ENCODE results near the gene GABPB1. TPM values are rescaled to one million over a fixed set of nuclear protein-coding genes. Genes with fewer than 3 reads are reported as not detected.

Gene GABPB1
- total and polyA plus RNA-seq, 2 of the 13 experiments (the other 11 are each of a cell fraction or from before 2014, with no cell fraction given) = 17.5 to 39.5 TPM

GRCh38 chr15:50353975-50354837 is 792 bp downstream of the GABPB1 start (continued):
- no peak for TF ChIP-seq ZBTB46 (CRISPR knock-in tag; IDR thresholded peaks at IDR 0.05; ENCODE audit: borderline replicate concordance)
- TF ChIP-seq ZNF878 (CRISPR knock-in tag; IDR thresholded peaks at IDR 0.05) = 0 out of 2 replicates have a peak, but pooled peaks have one; percentile 54
- no peak for TF ChIP-seq ZNF570 (CRISPR knock-in tag; IDR thresholded peaks at IDR 0.05; ENCODE audit: borderline replicate concordance)
- no peak for TF ChIP-seq CC2D1A (CRISPR knock-in tag; IDR thresholded peaks at IDR 0.05)
- TF ChIP-seq HMG20B (CRISPR knock-in tag; conservative IDR thresholded peaks at IDR 0.05) = peak; percentile 33; the same call in 1 of the 2 replicates
- no peak for TF ChIP-seq ZFP41 (CRISPR knock-in tag; IDR thresholded peaks at IDR 0.05; ENCODE audit: borderline replicate concordance)
- no peak; the same call in 1 of the 2 replicates for TF ChIP-seq ZNF556 (CRISPR knock-in tag; IDR thresholded peaks at IDR 0.05; ENCODE audit: borderline replicate concordance)
- no peak; the same call in 1 of the 2 replicates for TF ChIP-seq XBP1 (CRISPR knock-in tag; IDR thresholded peaks at IDR 0.05)
- no peak for TF ChIP-seq TBX2 (CRISPR knock-in tag; IDR thresholded peaks at IDR 0.05; ENCODE audit: borderline replicate concordance)
- no peak; the same call in 1 of the 2 replicates for TF ChIP-seq ZSCAN29 (CRISPR knock-in tag; conservative IDR thresholded peaks at IDR 0.05)
- TF ChIP-seq ZSCAN22 (CRISPR knock-in tag; IDR thresholded peaks at IDR 0.05) = no peak
- no peak for TF ChIP-seq HINFP (CRISPR knock-in tag; IDR thresholded peaks at IDR 0.05; ENCODE audit: low read depth)
- TF ChIP-seq HNRNPLL (IDR thresholded peaks at IDR 0.05; ENCODE audit: low read depth, low read length, poor library complexity, severe bottlenecking) = peak; percentile 78
- TF ChIP-seq ZNF678 (CRISPR knock-in tag; IDR thresholded peaks at IDR 0.05) = no peak
- 0 out of 2 replicates have a peak, but pooled peaks have one; percentile 14 for TF ChIP-seq HMG20A (CRISPR knock-in tag; IDR thresholded peaks at IDR 0.05; ENCODE audit: borderline replicate concordance)
- TF ChIP-seq ZNF775 (CRISPR knock-in tag; IDR thresholded peaks at IDR 0.05; ENCODE audit: borderline replicate concordance) = no peak
- 0 out of 2 replicates have a peak, but pooled peaks have one; percentile 34 for TF ChIP-seq SMYD3 (CRISPR knock-in tag; IDR thresholded peaks at IDR 0.05)
- no peak for TF ChIP-seq ZNF746 (CRISPR knock-in tag; IDR thresholded peaks at IDR 0.05)
- no peak for TF ChIP-seq ELK4 (CRISPR knock-in tag; IDR thresholded peaks at IDR 0.05; ENCODE audit: borderline replicate concordance)
- no peak; the same call in 1 of the 2 replicates for TF ChIP-seq ZNF773 (CRISPR knock-in tag; IDR thresholded peaks at IDR 0.05; ENCODE audit: borderline replicate concordance)
- TF ChIP-seq ZFP36L1 (CRISPR knock-in tag; IDR thresholded peaks at IDR 0.05) = no peak
- no peak for TF ChIP-seq SNAI1 (CRISPR knock-in tag; IDR thresholded peaks at IDR 0.05; ENCODE audit: borderline replicate concordance)
- no peak for TF ChIP-seq SNAPC2 (CRISPR knock-in tag; IDR thresholded peaks at IDR 0.05)
- no peak for TF ChIP-seq DNMT1 (CRISPR knock-in tag; IDR thresholded peaks at IDR 0.05)
- TF ChIP-seq SNAPC5 (CRISPR knock-in tag; IDR thresholded peaks at IDR 0.05; ENCODE audit: borderline replicate concordance) = no peak
- TF ChIP-seq KDM1A (CRISPR knock-in tag; IDR thresholded peaks at IDR 0.05) = no peak

All from HepG2 (cell line).